ENCODE measurements around the gene MIS18A.

MIS18A gene

DNA sequence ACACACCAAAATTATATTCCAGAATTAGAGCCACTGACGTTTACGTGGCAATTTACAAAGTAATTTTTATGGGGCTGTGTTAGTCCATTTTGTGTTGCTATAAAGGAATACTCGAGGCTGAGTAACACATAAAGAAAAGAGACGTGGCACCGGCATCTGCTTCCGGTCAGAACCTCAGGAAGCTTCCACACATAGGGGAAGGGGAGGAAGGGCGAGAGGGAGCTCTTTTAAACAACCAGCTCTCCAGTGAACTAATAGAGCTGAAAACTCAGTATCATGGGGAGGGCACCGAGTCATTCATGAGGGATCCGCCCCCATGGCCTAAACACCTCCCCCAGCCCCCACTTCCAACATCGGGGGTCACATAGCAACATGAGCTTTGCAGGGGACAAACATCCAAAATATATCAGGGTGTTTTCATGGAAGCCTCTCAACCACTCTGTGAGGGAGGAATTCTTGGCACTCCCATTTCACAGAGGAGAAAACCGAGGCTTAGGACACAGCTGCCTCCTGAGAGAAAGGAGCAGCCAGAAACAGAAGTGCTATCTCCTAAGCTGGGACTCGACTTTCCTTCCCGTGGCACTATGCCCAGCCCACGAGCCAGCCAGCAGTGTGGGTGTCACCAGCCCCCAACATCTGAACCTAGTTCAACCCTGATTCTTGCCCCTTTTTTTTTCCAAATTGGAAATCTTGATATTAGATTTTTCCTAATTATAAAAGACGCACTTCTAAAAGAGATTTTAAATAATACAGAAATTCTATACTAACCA lies 29.2 kb downstream of the MIS18A start:
- no peak for DNase-seq

DNA sequence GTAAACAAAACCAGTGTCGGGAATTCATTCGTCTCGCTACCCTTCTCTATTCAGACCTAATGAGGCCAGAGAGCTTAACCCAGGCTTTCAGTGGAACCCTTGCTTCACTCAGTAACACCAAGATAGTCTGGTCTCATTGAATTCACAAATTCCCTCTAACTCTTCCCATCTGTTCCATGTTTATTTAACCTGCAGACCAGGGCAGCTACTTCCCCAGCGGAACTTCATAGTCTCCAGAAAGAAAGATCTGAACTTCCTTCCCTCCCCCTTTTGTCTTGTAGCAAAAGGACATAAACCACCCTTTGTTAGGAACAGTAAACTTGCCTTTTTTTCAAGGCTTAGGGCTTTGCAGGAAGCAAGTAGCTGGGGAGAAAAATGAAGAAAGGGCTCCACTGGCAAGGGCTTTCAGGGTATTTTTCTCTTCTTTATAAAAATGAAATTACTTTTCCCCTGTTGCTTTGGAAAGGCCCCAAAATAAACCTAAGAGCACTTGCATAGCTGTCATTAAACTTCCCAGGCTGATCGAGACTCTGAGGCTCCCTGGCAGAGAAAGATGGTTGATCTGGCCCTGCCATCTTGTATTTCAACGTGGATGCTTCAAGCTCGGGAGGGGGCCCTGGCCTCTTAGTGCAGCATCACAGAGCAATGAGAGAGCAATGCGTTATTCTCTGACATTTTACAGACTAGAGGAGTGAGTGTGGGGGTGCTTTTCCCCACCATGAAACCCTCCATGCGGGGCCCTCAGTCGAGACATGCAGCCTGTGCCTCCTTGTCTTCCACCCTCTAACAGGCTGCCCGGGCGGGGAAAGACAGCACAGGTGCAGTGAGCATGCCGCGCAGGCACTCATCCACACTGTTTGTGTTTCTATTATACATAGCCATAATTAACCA lies 30.0 kb downstream of the MIS18A start:
- no peak for DNase-seq

DNA sequence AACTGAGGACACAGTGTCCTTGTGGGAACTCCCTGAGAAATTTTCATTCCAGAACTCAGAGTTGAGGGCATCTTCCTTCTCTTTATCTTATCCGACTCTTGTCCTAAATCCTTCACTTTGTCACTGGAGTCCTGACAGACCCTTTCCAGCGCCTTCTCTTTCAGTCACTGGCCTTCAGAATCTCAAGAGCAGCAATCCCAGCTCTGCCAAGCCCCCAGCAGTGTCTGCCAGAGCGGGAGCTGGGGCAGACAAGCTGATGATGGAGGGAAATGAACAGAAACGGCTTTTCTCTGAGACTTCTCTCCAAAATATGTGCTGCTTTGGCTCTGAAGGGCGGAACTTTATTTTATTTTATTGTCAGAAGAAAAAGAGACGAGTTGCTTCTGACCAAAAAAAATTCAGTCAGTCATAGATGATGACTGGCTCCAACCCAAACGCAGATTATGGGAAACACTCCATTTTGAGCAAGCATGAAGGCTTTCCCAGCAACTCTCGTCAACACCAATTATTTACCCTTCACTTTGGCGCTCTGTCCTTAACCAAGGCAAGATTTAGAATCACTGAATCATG lies 32.2 kb downstream of the MIS18A start:
- no peak for DNase-seq

DNA sequence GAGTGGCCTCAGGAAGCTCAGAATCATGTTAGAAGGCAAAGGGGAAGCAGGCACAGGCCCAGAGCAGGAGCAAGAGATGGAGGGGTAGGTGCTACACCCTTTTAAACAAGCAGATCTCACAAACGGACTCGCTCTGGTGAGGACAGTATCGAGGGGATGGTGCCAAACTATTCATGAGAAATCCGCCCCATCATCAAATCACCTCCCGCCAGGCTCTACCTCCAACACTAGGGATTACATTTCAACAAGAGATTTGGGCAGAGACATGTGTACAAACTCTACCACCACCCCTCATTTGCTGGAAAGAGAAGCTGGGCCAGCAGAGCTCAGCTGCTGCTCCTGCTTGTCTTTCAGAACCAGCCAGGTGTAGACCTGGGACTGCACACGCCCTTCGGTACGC lies 32.9 kb downstream of the MIS18A start:
- DNase-seq: no peak

DNA sequence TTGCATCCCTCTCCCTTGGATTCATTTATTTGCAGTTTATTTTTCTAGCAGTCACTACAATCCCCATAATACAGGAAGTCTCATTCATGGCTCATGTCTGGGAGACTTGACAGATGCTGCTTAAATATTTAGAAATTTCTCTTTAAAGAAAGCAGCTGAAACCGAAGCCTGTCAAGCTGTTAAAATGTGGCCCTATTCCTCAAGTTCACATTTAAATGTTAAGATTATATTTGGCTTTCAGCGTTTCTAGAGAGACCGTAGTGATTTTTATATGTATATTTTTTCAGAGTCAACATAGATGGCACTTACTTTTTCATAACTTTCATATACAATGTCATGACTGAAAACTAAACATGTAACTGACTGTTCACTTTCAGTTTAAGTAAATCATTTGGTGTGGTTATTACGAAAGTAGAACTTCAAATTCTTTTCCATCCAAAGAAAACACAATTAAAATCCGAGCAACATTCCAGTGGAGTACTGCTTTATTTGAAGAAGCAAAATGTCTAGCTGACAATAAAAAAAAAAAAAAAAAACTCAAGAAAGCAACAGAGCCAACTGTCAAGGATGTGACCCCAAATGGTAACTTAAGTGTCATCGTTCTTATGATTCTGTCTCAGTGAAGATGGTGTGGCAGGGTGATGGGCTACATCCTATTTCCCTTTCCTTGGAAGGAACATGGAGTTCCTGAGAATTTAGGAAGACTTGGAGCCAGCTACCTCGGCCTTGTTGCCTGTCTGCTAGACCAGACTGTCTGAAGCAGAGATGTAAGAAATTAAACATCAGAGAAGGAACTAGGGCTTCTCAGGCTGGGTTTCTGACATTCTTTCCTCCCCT lies 37.8 kb downstream of the MIS18A start:
- no peak for DNase-seq

DNA sequence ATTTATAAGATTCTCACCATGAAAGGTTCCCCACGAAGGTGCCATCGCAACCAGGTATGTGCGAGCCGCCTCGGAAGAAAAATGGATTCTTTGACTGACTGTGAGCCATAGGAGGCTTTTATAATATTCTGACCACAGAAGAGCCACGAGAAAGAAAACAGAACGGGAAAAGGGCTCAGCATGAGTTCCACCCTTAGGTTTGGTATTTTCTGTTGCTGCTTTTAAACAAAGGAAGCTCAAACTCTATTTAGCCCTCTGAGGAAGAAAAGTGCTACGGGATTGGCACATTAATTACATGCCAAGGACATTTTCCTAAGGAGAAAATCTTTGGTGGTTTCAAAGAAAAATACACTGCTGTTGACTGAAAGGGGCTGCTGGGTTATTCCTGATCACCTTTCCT lies 39.3 kb downstream of the MIS18A start:
- DNase-seq: no peak

DNA sequence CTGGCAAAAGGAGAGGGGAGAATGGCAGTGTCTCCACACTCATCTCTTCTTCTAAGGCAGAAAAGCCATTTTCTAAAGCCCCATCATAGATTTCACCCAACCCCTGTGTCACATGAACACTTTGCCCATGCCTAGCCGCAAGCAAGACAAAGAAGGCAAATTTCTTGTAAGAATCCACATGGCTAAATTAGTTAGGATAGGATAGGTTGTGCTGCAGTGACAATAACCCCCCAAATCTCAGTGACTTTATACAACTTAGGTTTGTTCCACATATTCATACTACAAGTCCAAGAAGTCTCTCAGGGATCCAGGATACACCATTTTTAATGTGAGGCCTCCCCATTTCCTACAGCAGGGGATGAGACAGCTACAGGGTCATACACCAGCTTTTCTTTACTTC lies 40.8 kb downstream of the MIS18A start:
- DNase-seq: no peak

DNA sequence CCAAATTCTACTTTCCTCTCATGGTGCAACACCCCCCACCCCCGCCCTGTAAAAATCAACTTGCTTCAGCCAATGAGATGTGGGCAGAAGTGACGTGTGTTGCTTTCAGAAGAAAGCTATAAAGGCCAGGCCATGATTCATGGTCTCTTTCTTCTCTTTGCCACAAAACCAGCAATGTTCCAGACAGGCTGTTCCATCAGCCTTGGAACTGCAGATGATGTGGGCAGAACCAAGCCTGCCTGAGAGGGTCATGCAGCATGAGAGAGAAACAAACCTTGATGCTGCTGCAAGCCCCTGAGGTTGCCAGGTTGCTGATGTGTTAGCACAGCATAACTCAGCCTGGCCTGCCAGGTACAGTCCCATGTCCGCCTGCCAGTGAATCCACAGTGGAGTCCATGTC lies 41.8 kb downstream of the MIS18A start:
- DNase-seq: no peak

DNA sequence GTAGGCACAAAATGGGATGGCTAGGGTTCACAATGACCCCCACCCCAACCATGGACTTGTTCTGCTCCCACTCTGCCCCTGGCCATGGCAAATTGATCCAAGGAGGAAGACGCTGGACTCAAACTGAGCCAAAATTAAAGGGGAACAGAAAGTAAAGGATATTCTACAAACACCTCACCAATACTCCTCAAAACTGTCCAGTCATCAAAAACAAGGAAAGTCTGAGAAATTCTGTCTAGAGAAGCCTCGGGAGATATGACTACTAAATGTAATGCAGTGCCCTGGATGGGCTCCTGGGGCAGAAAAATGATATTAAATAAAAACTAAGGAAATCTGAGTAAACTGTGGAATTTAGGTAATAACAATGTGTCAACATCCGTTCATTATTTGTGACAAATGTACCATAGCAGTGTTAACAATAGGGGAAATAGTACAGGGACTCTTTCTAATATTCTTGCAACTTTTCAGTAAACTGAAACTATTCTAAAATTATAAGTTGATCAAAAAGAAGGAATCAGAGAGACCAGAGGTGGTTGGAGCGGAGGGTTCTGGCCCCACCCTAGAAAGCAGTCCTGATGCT lies 45.0 kb downstream of the MIS18A start:
- no peak for DNase-seq

DNA sequence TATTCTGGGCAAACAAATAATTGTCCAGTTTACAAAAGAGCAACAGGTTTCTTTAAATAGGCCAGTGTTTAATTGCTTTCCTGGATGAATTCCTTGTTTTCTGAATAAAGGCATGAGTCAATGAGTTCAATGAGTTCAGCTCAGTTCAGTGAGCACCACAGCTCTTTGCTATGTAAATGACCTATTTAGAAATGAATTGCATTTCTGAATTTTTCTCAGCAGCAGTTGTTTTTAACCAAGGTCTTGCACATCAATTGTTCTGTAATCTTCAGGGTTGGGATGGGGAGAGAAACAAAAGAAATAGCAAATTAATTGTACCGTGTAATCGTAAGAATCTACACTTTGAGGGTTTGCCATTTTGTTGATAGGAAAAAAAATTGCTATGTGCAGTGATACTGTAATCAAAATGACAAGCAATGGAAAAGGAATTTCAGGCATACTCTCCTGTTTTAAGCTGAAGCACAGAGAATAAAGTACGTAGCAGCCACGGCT lies 45.7 kb downstream of the MIS18A start:
- no peak for DNase-seq

DNA sequence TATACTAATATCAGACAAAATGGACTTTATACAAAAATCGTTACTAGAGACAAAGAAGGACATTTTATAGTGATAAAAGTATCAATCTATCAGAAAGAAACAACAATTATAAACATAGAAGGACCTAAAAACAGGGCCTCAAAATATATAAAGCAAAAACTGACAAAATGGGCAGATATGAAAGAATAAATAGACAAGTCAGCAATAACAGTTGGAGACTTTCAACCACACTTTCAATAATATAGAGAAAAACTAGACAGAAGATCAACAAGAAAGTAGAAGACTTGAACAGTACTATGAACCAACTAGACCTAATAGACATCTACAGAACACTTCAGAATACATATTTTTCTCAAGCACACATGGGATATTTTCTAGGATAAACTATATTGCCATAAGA lies 52.4 kb downstream of the MIS18A start:
- DNase-seq: no peak

Measured in stimulated activated CD8-positive, alpha-beta memory T cell treated with anti-CD3 and anti-CD28 coated beads, Interleukin-4, amount 100 ng/mL, for 48 hours (primary cell).